HepG2 (cell line): ENCODE measurements around the gene LGALS1. TPM values are rescaled to one million over a fixed set of nuclear protein-coding genes. Genes with fewer than 3 reads are reported as not detected.

Experiments
- ARNT ChIP-seq: fragments of 450-650 bp; IDR thresholded peaks from 2 replicates; pipeline ENCODE4 v1.6.1; 2017
- MXD3 ChIP-seq: IDR thresholded peaks from 2 replicates; pipeline ENCODE4 v1.6.1; 2016; ENCODE audit warnings: mild to moderate bottlenecking, missing biosample characterization, missing genetic modification reagents
- NFYB ChIP-seq: sonication (generic); formaldehyde crosslinking; IDR thresholded peaks from 2 replicates; pipeline ENCODE4 v1.4.0; 2020; ENCODE audit warnings: missing genetic modification reagents
- PTBP1 ChIP-seq: fragments of 200-400 bp; formaldehyde crosslinking; IDR thresholded peaks from 2 replicates; pipeline ENCODE4 v1.6.1; 2018; ENCODE audit warnings: low read length, low read depth; ENCODE audit not compliant: poor library complexity, severe bottlenecking
- YEATS4 ChIP-seq: sonication (generic); formaldehyde crosslinking; IDR thresholded peaks from 2 replicates; pipeline ENCODE4 v1.4.0; 2020; ENCODE audit warnings: missing genetic modification reagents, borderline replicate concordance
- ZNF138 ChIP-seq: sonication (generic); formaldehyde crosslinking; IDR thresholded peaks from 2 replicates; pipeline ENCODE4 v1.5.0; 2020; ENCODE audit warnings: mild to moderate bottlenecking, low read depth, missing genetic modification reagents
- ZNF276 ChIP-seq: sonication (generic); formaldehyde crosslinking; IDR thresholded peaks from 2 replicates; pipeline ENCODE4 v1.4.0; 2020; ENCODE audit warnings: mild to moderate bottlenecking, low read depth, missing genetic modification reagents
- ZNF318 ChIP-seq: sonication (generic); formaldehyde crosslinking; IDR thresholded peaks from 2 replicates; pipeline ENCODE4 v1.4.0; 2020; ENCODE audit warnings: mild to moderate bottlenecking, missing genetic modification reagents
- ZNF512B ChIP-seq: sonication (generic); formaldehyde crosslinking; IDR thresholded peaks from 2 replicates; pipeline ENCODE4 v1.5.1; 2020; ENCODE audit warnings: missing genetic modification reagents, mild to moderate bottlenecking, borderline replicate concordance
- ZNF557 ChIP-seq: sonication (generic); formaldehyde crosslinking; IDR thresholded peaks from 2 replicates; pipeline ENCODE4 v1.4.0; 2020; ENCODE audit warnings: missing genetic modification reagents
- ZNF770 ChIP-seq: sonication (generic); formaldehyde crosslinking; IDR thresholded peaks from 2 replicates; pipeline ENCODE4 v1.5.0; 2020; ENCODE audit warnings: mild to moderate bottlenecking, missing genetic modification reagents
- polyA plus RNA-seq, 8 experiments: library from polyadenylated mRNA; depleted of rRNA in 3 of 8; stranded (reverse) in 7 of 8; unstranded in 1 of 8; fragments of >200 nt; fragmentation: Illumina TruSeq in 4 of 8; extraction: Trizol in 4 of 8; gene quantifications; 2 replicates each; pipeline versions ENCODE4 v1.2.1 to v1.2.3, GENCODE V29; 2011 to 2016; ENCODE audit warnings: low read depth in 4 of 8, missing spikeins in 1 of 8, mixed read lengths in 1 of 8; ENCODE audit not compliant: insufficient read depth in 1 of 8
- total RNA-seq, 5 experiments: library from RNA; depleted of rRNA; stranded (reverse); fragments of >200 nt; fragmentation: Illumina TruSeq; extraction: Trizol; gene quantifications; 2 replicates each; pipeline ENCODE4 v1.2.3, GENCODE V29; 2016; ENCODE audit warnings: low read depth in 1 of 5

The LGALS1 gene
- total and polyA plus RNA-seq, 2 of the 13 experiments (the other 11 are each of a cell fraction or from before 2014, with no cell fraction given): 103 to 858 TPM

- TF ChIP-seq ZNF512B (CRISPR knock-in tag) (no peak), ZNF557 (CRISPR knock-in tag) (no peak), YEATS4 (peak; percentile 21; the same call in 1 of the 2 replicates), ARNT (no peak), ZNF138 (CRISPR knock-in tag) (no peak), NFYB (CRISPR knock-in tag) (peak; percentile 84), ZNF770 (CRISPR knock-in tag) (no peak), PTBP1 (no peak), MXD3 (CRISPR knock-in tag) (no peak), ZNF276 (CRISPR knock-in tag) (no peak), ZNF318 (CRISPR knock-in tag) (no peak)
These were observed at the start of gene LGALS1 (continued) for GRCh38 chr22:37674951-37675929.
